Activated CD8-positive, alpha-beta memory T cell treated with anti-CD3 and anti-CD28 coated beads for 36 hours (primary cell): ENCODE results near the gene AKR1C3. TPM values are rescaled to one million over a fixed set of nuclear protein-coding genes. Genes with fewer than 3 reads are reported as not detected.
"Not testable (repeated sequence)": the region's sequence is repeated elsewhere in the genome, so short reads cannot be mapped to it uniquely, and the experiment has no call there.

Experiments
- CTCF ChIA-PET: fragments of 350-600 bp; sonication (Branson Sonifier 250); formaldehyde crosslinking; loops from one replicate; lab custom pipeline; 2021; ENCODE audit warnings: antibody characterized with exemption; lab: Charles Lee
- POLR2A ChIA-PET: fragments of 350-600 bp; sonication (Branson Sonifier 250); formaldehyde crosslinking; loops from one replicate; lab custom pipeline; 2021; ENCODE audit warnings: antibody characterized with exemption; lab: Charles Lee
- total RNA-seq, 2 experiments: library from RNA; stranded (reverse); gene quantifications; one replicate each; pipeline ENCODE4 v1.2.3, GENCODE V29; 2021

AKR1C3 gene
- not detected for total RNA-seq

DNA sequence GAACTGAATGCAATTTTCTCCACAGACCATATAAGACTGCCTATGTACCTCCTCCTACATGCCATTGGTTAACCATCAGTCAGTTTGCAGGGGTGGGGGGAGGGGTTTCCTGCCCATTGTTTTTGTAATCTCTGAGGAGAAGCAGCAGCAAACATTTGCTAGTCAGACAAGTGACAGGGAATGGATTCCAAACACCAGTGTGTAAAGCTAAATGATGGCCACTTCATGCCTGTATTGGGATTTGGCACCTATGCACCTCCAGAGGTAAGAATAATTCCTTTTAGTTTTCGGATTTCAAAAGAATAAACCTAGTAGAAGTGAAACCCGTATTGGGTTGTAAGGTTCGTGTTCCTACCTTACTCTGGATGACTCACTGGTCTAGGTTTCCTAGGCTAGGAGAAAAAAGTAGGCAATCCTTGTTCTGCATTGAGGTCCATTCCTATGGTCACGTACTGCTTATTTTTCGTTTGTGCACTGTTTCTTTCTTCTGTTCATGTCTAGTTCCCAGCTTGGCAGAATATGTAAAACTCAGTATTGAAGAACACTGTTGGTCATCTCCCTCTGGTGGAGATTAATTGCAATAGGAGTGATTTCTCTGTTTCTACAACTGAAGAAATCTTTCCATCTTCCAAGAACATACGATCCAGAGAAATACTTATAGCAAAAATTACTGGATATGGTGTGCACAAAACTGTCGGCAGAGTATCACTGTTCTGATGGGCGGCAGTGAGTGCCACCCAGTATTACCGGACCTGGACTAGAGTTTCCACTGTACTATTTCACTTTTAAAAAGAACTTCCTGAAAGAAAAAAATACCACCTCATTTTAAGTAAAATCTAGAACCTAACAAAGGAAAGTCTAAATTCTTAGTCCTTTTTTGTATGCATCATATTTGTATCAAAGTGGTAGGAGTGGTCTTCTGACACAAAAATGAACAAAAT is at the start of gene AKR1C3:
Gene AKR1C3, plus strand, starts transcription at position 150 of the 941 bp plus-strand sequence. Its CDS starts 31 bp downstream, at position 181.
- ChIA-PET POLR2A (no interaction called here), CTCF (no interaction called here)

GRCh38 chr10:5045095-5045494 is 49.1 kb upstream of the AKR1C3 start:
- ChIA-PET CTCF (no interaction called here), POLR2A (no interaction called here)

- ChIA-PET CTCF (no interaction called here), POLR2A (no interaction called here)
These were observed 47.8 kb upstream of the AKR1C3 start for GRCh38 chr10:5046410-5046809.

DNA sequence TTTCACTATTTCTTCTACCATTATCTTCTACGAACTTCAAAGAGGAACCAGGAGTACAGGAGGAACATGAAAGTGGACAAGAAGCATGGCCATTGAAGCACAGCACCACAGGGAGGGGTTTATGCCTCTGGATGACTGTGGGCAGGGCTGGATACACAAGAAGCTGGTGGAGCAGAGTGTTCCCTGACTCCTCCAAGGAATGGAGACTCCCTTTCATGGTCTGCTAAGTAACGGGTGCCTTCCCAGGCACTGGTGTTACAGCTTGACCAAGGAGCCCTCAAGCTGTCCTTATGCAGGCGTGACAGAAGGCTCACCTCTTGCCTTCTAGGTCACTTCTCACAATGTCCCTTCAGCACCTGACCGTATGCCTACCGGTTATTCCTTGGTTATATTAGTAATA is 47.2 kb upstream of the AKR1C3 start:
- POLR2A ChIA-PET, CTCF ChIA-PET: not testable (repeated sequence)

DNA sequence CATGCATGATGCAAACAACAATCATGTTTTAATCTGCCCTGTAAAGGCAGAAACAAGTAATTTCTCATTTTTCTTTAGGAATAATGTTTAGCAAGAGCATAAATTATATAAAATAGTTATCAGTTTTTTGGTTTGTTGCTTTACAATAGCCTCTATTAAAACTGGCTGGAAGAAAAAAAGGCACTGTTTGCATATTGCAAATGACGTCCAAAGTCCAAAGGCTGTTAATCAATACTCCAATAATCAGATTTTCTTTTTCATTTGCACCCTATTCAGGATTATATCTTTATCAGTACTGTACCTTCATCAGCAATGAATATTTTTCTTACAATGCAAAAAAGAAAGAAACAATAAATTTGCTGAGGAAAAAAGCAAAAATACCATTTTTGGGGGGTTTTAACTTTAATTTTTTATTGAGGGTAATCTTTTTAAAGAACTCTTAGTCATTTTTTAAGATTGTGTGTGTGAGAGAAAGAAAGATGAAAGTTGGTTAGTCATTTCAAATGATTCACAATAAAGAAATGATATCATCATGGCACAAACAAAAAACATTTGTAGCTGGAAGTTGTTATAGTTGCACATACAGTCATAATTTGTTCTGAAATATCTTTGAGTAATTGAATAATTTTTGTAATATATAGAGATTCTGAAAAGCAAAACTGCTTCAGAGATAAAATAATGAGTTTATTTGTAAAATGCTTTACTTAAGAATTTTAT is 46.1 kb upstream of the AKR1C3 start:
- POLR2A ChIA-PET: no interaction called here
- CTCF ChIA-PET: no interaction called here

- POLR2A ChIA-PET: not testable (repeated sequence)
These were observed 41.2 kb upstream of the AKR1C3 start for GRCh38 chr10:5052951-5053500.

DNA sequence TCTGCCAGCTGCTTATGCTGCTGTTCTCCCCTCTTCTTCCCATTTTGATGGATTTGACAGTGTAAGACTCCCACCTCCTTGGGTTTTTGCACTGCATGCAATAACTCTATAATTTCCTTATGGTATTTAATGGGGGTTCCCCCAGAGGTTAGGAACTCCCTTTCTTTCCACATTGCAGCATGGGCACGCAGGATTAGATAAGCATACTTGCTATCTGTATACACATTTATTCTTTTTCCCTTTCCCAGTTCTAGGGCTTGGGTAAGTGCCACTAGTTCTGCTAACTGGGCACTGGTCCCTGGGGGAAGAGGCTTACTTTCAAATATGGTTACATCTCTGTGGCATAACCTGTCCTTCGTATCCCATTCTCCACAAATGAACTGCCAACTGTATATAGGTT is 39.4 kb upstream of the AKR1C3 start:
- POLR2A ChIA-PET, CTCF ChIA-PET: not testable (repeated sequence)

More at GRCh38 chr10:5052951-5053500, 41.2 kb upstream of the AKR1C3 start:
- CTCF ChIA-PET: not testable (repeated sequence)

- CTCF ChIA-PET: not testable (repeated sequence)
These were observed 34.9 kb upstream of the AKR1C3 start for GRCh38 chr10:5059267-5059666.

DNA sequence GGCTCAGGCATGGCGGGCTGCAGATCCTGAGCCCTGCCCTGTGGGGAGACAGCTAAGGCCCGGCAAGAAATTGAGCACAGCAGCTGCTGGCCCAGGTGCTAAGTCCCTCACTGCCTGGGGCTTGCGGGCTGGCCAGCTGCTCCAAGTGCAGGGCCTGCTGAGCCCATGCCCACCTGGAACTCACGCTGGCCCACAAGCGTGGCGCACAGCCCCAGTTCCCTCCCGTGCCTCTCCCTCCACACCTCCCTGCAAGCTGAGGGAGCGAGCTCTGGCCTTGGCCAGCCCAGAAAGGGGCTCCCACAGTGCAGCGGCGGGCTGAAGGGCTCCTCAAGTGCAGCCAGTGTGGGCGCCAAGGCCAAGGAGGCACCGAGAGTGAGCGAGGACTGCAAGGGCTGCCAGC is 33.4 kb upstream of the AKR1C3 start:
- POLR2A ChIA-PET, CTCF ChIA-PET: not testable (repeated sequence)

More at GRCh38 chr10:5059267-5059666, 34.9 kb upstream of the AKR1C3 start:
- POLR2A ChIA-PET: not testable (repeated sequence)

DNA sequence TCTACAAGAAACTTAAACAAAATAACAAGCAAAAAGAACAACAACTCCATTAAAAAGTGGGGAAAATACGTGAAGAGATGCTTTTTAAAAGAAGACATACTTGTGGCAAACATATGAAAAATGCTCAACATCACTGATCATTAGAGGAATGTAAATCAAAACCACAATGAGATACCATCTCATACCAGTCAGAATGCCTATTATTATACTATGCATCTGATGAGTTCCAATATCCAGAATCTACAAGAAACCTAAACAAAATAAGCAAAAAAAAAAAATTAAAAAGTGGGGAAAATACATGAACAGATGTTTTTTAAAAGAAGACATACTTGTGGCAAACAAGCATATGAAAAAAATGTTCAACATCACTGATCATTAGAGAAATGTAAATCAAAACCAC is 29.6 kb upstream of the AKR1C3 start:
- POLR2A ChIA-PET: no interaction called here
- CTCF ChIA-PET: no interaction called here

DNA sequence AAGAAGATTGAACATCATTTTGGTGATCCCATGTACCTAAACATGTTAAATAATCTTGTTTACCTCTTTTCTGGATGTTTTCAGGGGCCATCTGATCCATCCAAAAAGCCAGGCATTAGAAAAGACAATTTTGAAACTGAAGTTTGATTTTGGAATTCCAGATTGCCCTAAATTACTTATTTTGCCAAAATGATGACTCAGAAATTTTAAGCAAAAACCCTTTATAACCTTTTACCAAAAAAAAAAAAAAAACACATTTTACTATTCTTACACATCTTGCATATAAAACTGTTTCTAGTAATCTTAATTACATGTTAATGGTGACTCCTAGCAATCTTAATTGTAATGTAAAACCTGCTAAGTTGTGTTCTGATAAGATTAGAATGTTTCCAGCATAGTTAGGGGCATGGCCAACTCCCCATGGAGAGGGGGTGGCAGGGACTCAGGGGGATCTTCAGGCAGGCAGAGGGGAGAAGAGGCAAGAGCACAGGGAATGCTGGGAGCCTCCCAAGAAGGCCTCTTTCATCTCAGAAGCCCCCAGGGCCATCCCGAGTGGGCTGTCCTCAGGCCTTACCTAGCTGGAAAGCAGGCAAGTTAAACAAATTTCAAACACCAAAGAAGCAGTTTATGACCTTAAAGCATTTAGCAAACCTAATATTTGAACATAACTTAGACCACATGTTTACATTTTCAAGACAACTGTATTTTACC is 25.8 kb upstream of the AKR1C3 start:
- ChIA-PET CTCF (no interaction called here), POLR2A (no interaction called here)

DNA sequence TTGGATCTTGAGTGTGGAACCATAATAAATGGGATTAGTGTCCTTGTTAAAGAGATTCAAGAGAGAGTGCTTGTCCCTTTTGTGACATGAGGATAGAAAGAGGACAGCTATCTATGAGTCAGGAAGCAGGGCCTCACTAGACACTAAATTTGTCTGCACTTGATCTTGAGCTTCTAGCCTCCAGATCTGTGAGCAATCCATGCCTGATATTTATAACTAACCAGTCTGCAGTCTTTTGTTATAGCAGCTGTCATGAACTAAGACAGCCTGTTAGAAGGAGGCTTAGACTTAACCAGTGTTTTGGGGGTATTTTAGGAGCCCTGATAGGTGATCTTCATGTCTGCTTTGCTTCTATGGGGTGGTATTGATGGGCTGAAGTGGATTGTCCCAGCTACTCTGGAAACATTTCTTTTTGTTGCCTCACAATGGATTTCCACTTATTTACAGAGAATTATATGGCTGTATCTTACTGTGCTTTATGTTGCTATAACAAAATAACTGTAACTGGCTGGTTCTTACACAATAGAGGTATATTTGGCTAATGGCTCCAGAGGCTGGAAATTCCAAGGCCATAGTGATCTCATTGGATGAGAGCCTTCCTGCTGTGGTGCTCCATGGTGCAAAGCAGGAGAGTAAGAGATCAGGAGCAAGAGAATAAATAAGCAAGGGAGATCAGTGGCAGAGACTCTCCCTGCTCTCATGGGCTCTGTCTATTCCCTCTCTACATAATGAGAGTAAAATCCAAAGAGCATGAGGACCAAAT is 23.4 kb upstream of the AKR1C3 start:
- ChIA-PET POLR2A (no interaction called here), CTCF (no interaction called here)

DNA sequence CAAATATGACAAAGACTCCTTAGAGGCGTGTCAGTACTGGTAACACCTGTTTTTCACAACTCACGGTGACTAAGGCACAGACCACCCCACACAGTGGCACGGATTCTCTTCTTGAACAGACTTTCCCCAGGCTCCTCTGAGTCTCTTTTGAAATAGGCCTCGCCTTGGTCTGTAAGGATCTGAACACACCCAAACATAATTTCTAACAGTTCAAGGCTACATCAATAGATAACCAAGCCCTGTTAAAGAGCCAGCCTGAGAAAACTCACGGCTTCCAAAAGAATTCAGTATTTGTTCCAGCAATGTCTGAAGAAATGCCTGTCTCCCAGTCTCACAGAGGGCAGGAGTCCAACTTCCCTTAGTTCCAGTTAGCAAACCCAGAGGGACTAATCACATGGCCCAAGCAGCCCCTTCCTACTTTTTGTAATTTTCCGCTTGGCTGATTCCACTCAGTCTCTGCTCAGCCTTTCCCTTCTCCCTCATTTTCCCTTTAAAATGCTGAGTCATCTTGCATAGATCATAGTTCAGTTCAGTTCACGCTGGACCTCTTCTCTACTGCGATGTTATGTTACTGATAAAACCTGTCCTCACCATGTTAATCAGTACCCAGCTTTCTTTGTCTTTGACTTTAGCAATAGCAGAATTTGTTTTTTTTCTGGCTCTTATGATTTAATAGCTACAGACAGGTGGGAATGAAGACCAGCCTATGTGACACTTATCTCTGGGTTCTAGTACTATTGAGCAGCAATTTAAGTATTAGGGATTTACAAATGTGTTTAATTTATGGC is 22.6 kb upstream of the AKR1C3 start:
- ChIA-PET CTCF (no interaction called here), POLR2A (no interaction called here)

- ChIA-PET POLR2A (no interaction called here), CTCF (no interaction called here)
These were observed 20.6 kb upstream of the AKR1C3 start for GRCh38 chr10:5073659-5074058.

DNA sequence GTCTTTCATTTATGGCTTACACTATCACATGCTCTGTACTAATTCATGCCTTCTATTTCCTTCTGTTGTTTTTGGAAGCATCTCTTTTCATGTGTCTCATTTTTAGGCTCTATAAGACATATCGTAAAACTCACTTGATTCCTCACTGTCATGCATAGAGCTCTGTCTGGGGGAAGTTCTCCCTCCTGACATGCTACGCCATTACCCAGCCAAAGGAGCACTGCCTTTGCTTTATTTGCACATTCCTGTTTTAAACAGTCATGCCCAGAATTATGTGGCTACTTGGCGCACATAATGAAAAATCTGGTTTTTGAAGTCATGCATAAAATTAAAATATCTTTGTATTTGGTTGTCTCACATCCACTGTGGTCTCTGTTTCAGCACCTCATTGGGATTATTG is 17.6 kb upstream of the AKR1C3 start:
- POLR2A ChIA-PET: no interaction called here
- CTCF ChIA-PET: no interaction called here

GRCh38 chr10:5078547-5079180 is 15.6 kb upstream of the AKR1C3 start:
- ChIA-PET CTCF (no interaction called here), POLR2A (no interaction called here)

GRCh38 chr10:5079306-5079830 is 14.8 kb upstream of the AKR1C3 start:
- CTCF ChIA-PET: no interaction called here
- POLR2A ChIA-PET: no interaction called here

DNA sequence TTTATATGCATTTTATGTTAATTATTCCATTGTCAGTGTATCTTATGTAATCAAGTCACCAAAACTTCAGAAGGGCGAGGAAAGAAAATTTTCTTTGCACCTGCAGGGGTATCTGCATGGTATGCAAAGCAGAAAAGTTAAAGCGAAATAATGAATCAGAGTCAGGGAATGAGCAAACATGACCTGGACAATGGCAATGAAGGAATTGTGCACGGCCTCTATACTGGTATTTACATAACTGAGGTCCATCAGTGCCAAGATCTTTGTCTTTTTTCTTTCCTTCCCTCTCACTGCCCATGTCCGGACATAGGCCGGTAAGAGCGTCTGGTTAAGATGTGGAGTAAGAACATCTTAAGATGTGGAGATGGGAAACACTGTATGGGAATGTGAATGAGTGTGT is 14.4 kb upstream of the AKR1C3 start:
- ChIA-PET CTCF (no interaction called here), POLR2A (no interaction called here)
